Measurements from ENCODE around the gene PBX1.

Gene PBX1

GRCh38 chr1:164780863-164781262 is 221.9 kb downstream of the PBX1 start:
- peak; percentile 85 for DNase-seq (ENCODE audit: low spot score)

GRCh38 chr1:164781972-164782371 is 223.0 kb downstream of the PBX1 start:
- no peak for DNase-seq (ENCODE audit: low spot score)

GRCh38 chr1:164783778-164784555 is 225.0 kb downstream of the PBX1 start:
- DNase-seq (ENCODE audit: low spot score) = no peak

GRCh38 chr1:164784960-164785359 is 226.0 kb downstream of the PBX1 start:
- no peak for DNase-seq (ENCODE audit: low spot score)

- peak; percentile 43 for DNase-seq (ENCODE audit: low spot score)
Observed at GRCh38 chr1:164785841-164786534, 227.0 kb downstream of the PBX1 start.

- DNase-seq (ENCODE audit: low spot score) = peak; percentile 88
Observed at GRCh38 chr1:164786980-164787833, 228.2 kb downstream of the PBX1 start.

- DNase-seq (ENCODE audit: low spot score) = no peak
Observed at GRCh38 chr1:164787834-164788231, 228.8 kb downstream of the PBX1 start.

GRCh38 chr1:164790081-164790480 is 231.1 kb downstream of the PBX1 start:
- no peak for DNase-seq (ENCODE audit: low spot score)

- DNase-seq (ENCODE audit: low spot score) = no peak
Observed at GRCh38 chr1:164792410-164793004, 233.5 kb downstream of the PBX1 start.

- DNase-seq (ENCODE audit: low spot score) = peak; percentile 93
Observed at GRCh38 chr1:164794356-164794755, 235.4 kb downstream of the PBX1 start.

- DNase-seq (ENCODE audit: low spot score) = no peak
Observed at GRCh38 chr1:164796916-164797315, 237.9 kb downstream of the PBX1 start.

- no peak for DNase-seq (ENCODE audit: low spot score)
Observed at GRCh38 chr1:164801246-164801731, 242.3 kb downstream of the PBX1 start.

GRCh38 chr1:164801791-164802502 is 243.0 kb downstream of the PBX1 start:
- DNase-seq (ENCODE audit: low spot score) = no peak

GRCh38 chr1:164802529-164803282 is 243.7 kb downstream of the PBX1 start:
- DNase-seq (ENCODE audit: low spot score) = no peak

- DNase-seq (ENCODE audit: low spot score) = no peak
Observed at GRCh38 chr1:164803366-164803765, 244.4 kb downstream of the PBX1 start.

GRCh38 chr1:164804366-164804765 is 245.4 kb downstream of the PBX1 start:
- DNase-seq (ENCODE audit: low spot score) = no peak

- DNase-seq (ENCODE audit: low spot score) = no peak
Observed at GRCh38 chr1:164805399-164805798, 246.4 kb downstream of the PBX1 start.

- no peak for DNase-seq (ENCODE audit: low spot score)
Observed at GRCh38 chr1:164806531-164806930, 247.5 kb downstream of the PBX1 start.

- DNase-seq (ENCODE audit: low spot score) = no peak
Observed at GRCh38 chr1:164813776-164814175, 254.8 kb downstream of the PBX1 start.

GRCh38 chr1:164821648-164822047 is 262.7 kb downstream of the PBX1 start:
- DNase-seq (ENCODE audit: low spot score) = no peak

Data from AG20443 (cell line).